Measurements from ENCODE around the gene ZNF580. TPM values are rescaled to one million over a fixed set of nuclear protein-coding genes. Genes with fewer than 3 reads are reported as not detected.
A peak's percentile ranks its signal among the peaks of the same experiment; 100 is the strongest.

The ZNF580 gene
- total and polyA plus RNA-seq, 3 experiments from 2014 or later = 15.2 to 41.3 (median 39.6) TPM

DNA sequence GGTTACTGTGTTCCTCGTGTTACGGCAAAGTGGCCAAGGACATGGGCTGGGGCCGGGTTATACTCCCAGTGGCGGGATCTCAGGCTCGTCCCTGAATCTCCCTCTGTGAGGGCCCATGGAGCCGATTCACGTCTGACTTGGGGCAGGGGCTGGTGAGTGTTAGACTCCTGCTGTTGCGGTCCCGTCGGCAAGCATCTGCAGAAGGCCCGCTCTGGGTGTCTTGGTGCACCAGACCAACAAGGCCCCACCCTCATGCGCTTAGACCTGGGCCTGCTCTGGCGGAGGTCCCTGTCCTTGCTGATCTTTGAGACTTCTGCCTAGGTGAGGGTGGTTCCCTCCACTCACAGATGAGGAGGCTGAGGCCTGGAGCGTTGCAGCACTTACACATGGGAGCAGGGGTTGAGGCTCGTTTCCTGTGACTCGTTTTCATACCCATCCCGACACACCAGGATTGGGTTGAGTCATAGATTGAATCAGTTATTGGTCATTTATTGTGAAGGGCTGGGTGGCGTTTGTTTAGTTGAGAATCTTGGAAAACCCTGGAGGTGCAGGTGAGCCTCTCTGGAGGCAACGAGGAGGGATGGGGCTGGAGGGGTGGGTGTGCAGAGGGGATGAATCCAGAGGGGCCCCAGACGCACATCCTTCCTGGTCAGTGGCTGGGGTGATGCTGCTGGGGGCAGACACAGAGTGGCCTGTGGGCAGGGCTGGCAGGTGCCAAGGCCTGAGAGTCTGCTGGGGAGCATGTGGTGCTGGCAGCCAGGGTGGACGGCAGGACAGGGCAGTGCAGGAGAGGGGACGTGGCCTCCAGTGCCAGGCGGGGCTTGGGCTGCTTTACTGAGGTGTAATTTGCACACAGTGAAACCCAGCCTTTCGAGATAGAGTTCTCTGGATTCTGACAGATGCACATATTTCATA lies 38.8 kb downstream of the ZNF580 start:
- Mint-ChIP-seq H3K9me3 (no peaks in the 10 kb centered on the region), H3K4me3 (peak overlapping the region in 2 of 7 donors; percentile 27 to 54), H3K4me1 (peaks cover 34 to 73% (median 41%) of the 10 kb centered on the region in 3 donors), H3K27ac (peak overlapping the region in 5 of 8 donors; percentile 21 to 66 (median 36)), H3K36me3 (peaks cover 0 to 74% (median 7%) of the 10 kb centered on the region in 3 donors), H3K27me3 (no peaks in the 10 kb centered on the region)
- H3K4me3 ChIP-seq (ENCODE audit: low read length) = no peak overlapping the region
- H3K27ac ChIP-seq (ENCODE audit: low read depth, low read length) = no peak overlapping the region
- POLR2A ChIA-PET = no interaction called here
- no peaks in the 10 kb centered on the region for H3K9me3 ChIP-seq (ENCODE audit: low read length)
- no peak for DNase-seq
- peaks cover 24% of the 10 kb centered on the region for H3K4me1 ChIP-seq (ENCODE audit: insufficient read depth, low read length)
- H3K27me3 ChIP-seq (ENCODE audit: insufficient read depth, low read length, poor library complexity, severe bottlenecking) = no peaks in the 10 kb centered on the region
- CTCF ChIA-PET = no interaction called here
- H3K36me3 ChIP-seq (ENCODE audit: insufficient read depth, low read length) = peaks cover 32% of the 10 kb centered on the region

DNA sequence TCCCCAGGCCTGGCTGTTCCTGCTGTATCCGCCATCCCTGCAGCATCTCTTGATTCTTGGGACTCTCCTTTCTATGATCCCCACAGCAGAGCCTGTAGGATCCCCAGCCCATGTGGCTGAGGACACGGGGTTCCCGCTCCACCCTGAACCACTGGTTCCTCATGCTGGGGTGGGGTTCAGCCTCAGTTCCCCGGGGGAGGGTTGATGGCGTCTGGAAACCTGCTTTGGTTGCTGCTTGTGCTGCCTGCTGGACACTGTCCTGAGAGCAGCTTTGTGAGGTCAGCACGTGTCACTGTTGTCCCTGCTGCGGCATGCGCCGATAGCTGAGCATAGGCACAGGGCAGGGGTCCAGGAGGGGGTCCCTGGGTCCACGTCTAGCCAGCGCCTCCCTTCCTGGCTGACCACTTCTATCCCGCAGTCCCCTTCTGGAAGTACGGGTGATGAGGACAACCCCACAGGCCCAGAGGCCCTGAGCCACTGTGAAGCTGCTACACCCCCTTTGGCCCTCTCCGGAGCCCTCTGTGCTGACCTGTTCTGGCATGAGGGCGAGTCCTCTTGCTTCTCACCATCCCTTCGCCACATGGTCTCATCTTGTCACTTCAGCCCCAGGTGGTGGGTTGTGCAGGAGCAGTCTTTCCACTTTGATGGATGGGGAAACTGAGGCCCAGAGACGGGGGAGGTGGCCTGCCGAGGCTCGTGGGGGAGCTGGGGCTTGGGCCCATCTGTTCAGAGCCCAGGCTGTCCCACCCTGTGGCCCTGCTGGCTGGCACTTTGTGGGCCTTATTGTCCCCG lies 39.7 kb downstream of the ZNF580 start:
- H3K27ac Mint-ChIP-seq = peak overlapping the region in 2 of 8 donors; percentile 17 to 88
- POLR2A ChIA-PET = no interaction called here
- peaks cover 23% of the 10 kb centered on the region for H3K4me1 ChIP-seq (ENCODE audit: insufficient read depth, low read length)

DNA sequence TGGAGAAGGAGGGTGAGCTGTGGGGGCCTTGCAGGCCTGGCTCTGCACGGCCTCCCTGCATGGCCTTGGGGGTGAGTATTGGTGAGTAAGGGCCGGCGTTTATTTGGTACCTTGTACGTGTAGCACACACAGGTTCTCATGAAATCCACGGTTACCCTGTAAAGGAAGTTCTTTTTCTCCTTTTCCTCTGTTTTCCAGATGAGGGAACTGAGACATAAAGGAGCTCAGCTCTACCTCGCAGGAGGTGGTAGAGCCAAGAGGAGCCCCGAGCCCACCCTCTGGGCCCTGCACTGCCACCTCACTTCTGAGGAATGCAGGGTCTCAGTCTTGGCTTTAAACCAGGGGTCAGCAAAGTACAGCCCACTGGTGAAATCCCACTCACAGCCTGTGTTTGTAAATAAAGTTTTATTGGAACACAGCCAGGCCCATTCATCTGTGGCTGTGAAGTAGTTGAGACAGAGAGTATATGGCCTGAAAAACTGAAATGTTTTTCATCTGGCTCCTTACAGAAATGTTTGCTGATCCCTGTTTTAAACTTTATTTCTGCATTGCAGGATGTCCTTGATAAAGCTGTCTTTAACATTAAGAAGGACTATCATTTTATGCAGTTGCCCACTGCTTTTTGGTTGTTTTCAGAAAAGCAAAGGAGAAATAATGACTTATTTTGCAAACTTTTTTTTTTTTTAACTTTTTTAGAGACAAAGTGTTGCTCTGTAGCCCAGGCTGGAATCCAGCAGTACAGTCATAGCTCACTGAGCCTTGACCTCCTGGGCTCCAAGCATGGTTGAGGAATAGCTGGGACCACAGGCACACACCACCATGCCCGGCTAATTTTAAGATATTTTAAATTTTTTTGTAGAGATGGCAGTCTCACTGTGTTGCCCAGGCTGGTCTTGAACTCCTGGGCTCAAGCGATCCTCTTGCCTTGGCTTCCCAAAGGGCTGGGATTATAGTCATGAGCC lies 40.6 kb downstream of the ZNF580 start:
- Histone ChIP-seq H3K9me3 (ENCODE audit: low read length) (no peaks in the 10 kb centered on the region), H3K36me3 (ENCODE audit: insufficient read depth, low read length) (peaks cover 48% of the 10 kb centered on the region), H3K27me3 (ENCODE audit: insufficient read depth, low read length, poor library complexity, severe bottlenecking) (no peaks in the 10 kb centered on the region), H3K4me1 (ENCODE audit: insufficient read depth, low read length) (peaks cover 14% of the 10 kb centered on the region), H3K4me3 (ENCODE audit: low read length) (no peak overlapping the region), H3K27ac (ENCODE audit: low read depth, low read length) (no peak overlapping the region)
- no peak for DNase-seq
- H3K9me3 Mint-ChIP-seq = no peaks in the 10 kb centered on the region
- CTCF ChIA-PET = no interaction called here
- POLR2A ChIA-PET = interaction anchor here (0.7 kb wide), 1 partner anchor 1282 kb away, joined by 4 read pairs; no protein-coding TSS in a partner anchor
- H3K36me3 Mint-ChIP-seq = peaks cover 0 to 86% (median 7%) of the 10 kb centered on the region in 3 donors
- H3K27me3 Mint-ChIP-seq = no peaks in the 10 kb centered on the region
- peaks cover 26 to 75% (median 34%) of the 10 kb centered on the region in 3 donors for H3K4me1 Mint-ChIP-seq
- H3K4me3 Mint-ChIP-seq = no peak overlapping the region
- H3K27ac Mint-ChIP-seq = peak overlapping the region in 4 of 8 donors; percentile 10 to 33 (median 20)

More for the DNA sequence above, 39.7 kb downstream of the ZNF580 start:
- H3K9me3 ChIP-seq (ENCODE audit: low read length) = no peaks in the 10 kb centered on the region
- no peak overlapping the region for H3K27ac ChIP-seq (ENCODE audit: low read depth, low read length)
- no peak overlapping the region for H3K4me3 ChIP-seq (ENCODE audit: low read length)
- H3K27me3 ChIP-seq (ENCODE audit: insufficient read depth, low read length, poor library complexity, severe bottlenecking) = no peaks in the 10 kb centered on the region
- no peak for DNase-seq
- H3K4me1 Mint-ChIP-seq = peaks cover 32 to 75% (median 38%) of the 10 kb centered on the region in 3 donors
- CTCF ChIA-PET = no interaction called here
- no peaks in the 10 kb centered on the region for H3K9me3 Mint-ChIP-seq
- H3K36me3 Mint-ChIP-seq = peaks cover 0 to 81% (median 7%) of the 10 kb centered on the region in 3 donors
- no peak overlapping the region for H3K4me3 Mint-ChIP-seq
- H3K36me3 ChIP-seq (ENCODE audit: insufficient read depth, low read length) = peaks cover 41% of the 10 kb centered on the region
- H3K27me3 Mint-ChIP-seq = no peaks in the 10 kb centered on the region

DNA sequence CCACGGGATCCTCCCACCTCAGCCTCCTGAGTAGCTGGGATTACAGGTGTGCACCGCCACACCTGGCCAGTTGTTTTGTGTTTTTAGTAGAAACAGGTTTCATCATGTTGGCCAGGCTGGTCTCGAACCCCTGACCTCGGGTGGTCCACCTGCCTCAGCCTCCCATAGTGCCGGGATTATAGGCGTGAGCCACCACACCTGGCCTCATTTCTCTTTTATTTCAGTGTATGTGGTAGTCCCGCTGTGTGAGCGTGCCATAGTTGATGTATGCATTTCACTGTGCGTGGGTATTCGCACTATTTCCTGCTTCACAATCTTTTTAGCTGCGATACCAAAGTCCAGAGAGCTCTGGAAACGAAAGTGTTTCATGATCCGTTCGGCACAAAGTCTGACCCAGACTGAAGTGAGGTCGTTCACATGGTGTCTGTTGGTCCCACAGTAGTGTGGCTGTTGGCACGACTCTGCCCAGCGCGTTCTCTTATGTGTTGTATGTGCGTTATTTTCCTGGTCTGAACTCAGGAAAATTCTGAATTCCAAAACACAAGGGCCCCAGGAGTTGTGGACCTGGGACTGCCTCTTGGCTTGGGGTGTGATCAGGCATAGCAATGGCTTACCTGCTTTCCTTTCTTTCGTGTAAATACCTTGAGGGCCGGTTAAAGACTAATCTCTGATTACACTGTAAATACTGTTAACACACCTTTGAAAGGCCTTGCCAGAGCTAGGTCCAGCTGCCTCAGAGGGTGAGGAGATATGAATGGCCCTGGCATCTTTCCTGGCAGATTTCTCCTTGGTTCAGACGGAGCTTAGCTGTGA lies 42.9 kb downstream of the ZNF580 start:
- POLR2A ChIA-PET = no interaction called here

DNA sequence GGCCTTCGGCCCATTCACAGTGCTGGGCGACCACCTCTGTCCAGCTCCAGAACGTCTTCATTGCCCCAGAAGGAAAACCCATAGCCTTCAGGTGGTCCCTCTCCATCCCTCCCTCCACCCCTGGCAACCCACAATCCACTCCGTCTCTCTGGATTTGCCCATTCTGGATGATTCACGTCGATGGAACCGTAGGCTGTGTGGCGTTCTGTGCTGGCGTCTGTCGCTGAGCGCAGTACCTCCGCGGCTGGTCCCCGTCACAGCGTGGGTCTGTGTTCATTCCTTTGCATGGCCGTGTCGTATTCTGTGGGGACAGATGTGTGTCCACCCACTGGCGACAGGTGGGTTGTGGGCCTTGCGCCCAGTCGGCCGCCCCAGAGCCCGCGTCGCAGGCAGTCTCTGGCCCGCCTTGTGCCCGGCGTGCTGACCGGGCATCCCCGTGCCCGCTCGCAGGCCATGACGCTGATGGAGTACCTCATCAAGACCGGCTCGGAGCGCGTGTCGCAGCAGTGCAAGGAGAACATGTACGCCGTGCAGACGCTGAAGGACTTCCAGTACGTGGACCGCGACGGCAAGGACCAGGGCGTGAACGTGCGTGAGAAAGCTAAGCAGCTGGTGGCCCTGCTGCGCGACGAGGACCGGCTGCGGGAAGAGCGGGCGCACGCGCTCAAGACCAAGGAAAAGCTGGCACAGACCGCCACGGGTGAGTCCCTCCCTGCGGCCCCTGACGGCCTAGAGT lies 44.3 kb downstream of the ZNF580 start:
- DNase-seq = no peak
- H3K36me3 Mint-ChIP-seq = peaks cover 0 to 79% (median 0%) of the 10 kb centered on the region in 3 donors
- Histone ChIP-seq H3K4me3 (ENCODE audit: low read length) (no peak overlapping the region), H3K27ac (ENCODE audit: low read depth, low read length) (no peak overlapping the region), H3K27me3 (ENCODE audit: insufficient read depth, low read length, poor library complexity, severe bottlenecking) (no peaks in the 10 kb centered on the region), H3K9me3 (ENCODE audit: low read length) (no peaks in the 10 kb centered on the region), H3K4me1 (ENCODE audit: insufficient read depth, low read length) (no peaks in the 10 kb centered on the region), H3K36me3 (ENCODE audit: insufficient read depth, low read length) (peaks cover 43% of the 10 kb centered on the region)
- H3K9me3 Mint-ChIP-seq = no peaks in the 10 kb centered on the region
- no peaks in the 10 kb centered on the region for H3K27me3 Mint-ChIP-seq
- POLR2A ChIA-PET = interaction anchor here (0.5 kb wide), 1 partner anchor 739 kb away, joined by 3 read pairs; no protein-coding TSS in a partner anchor
- no peak overlapping the region for H3K4me3 Mint-ChIP-seq
- CTCF ChIA-PET = no interaction called here
- H3K27ac Mint-ChIP-seq = peak overlapping the region in 2 of 8 donors; percentile 32 to 36
- peaks cover 7 to 47% (median 8%) of the 10 kb centered on the region in 3 donors for H3K4me1 Mint-ChIP-seq

More for the DNA sequence above, 42.9 kb downstream of the ZNF580 start:
- no peak overlapping the region for H3K4me3 ChIP-seq (ENCODE audit: low read length)
- no peaks in the 10 kb centered on the region for H3K9me3 ChIP-seq (ENCODE audit: low read length)
- H3K9me3 Mint-ChIP-seq = no peaks in the 10 kb centered on the region
- H3K36me3 ChIP-seq (ENCODE audit: insufficient read depth, low read length) = peaks cover 45% of the 10 kb centered on the region
- DNase-seq = no peak
- H3K4me3 Mint-ChIP-seq = no peak overlapping the region
- CTCF ChIA-PET = no interaction called here
- H3K4me1 Mint-ChIP-seq = peaks cover 9 to 61% (median 17%) of the 10 kb centered on the region in 3 donors
- peaks cover 0 to 82% (median 0%) of the 10 kb centered on the region in 3 donors for H3K36me3 Mint-ChIP-seq
- H3K27me3 Mint-ChIP-seq = no peaks in the 10 kb centered on the region
- no peaks in the 10 kb centered on the region for H3K4me1 ChIP-seq (ENCODE audit: insufficient read depth, low read length)
- no peak overlapping the region for H3K27ac ChIP-seq (ENCODE audit: low read depth, low read length)
- no peaks in the 10 kb centered on the region for H3K27me3 ChIP-seq (ENCODE audit: insufficient read depth, low read length, poor library complexity, severe bottlenecking)
- H3K27ac Mint-ChIP-seq = peak overlapping the region in 2 of 8 donors; percentile 29 to 41

DNA sequence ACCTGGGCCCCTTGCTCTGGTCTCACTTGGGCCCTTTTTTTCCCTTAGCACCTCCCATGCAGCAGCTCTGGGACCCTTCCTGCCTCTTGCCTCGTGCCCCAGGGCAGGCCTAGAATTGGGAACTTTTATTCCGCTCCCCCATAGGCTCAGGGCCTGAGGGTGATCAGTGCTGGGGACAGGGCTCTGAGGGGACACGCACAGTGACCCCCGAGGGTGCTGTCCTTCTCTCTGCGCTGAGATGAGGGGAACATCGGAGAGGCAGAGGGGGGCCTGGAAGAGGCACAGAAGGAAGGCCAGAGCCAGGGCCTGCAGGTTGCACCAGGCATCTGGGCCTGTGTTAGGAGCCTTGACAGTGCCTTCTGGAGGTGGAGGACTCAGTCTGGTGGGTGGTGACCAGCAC lies 45.0 kb downstream of the ZNF580 start:
- peaks cover 46% of the 10 kb centered on the region for H3K36me3 ChIP-seq (ENCODE audit: insufficient read depth, low read length)
- H3K27me3 ChIP-seq (ENCODE audit: insufficient read depth, low read length, poor library complexity, severe bottlenecking) = no peaks in the 10 kb centered on the region
- H3K4me1 ChIP-seq (ENCODE audit: insufficient read depth, low read length) = no peaks in the 10 kb centered on the region
- Mint-ChIP-seq H3K4me3 (no peak overlapping the region), H3K27me3 (no peaks in the 10 kb centered on the region), H3K4me1 (peaks cover 7 to 40% (median 8%) of the 10 kb centered on the region in 3 donors), H3K9me3 (no peaks in the 10 kb centered on the region), H3K27ac (peak overlapping the region in 2 of 8 donors; percentile 38 to 81), H3K36me3 (peaks cover 0 to 79% (median under 1%) of the 10 kb centered on the region in 3 donors)
- no peaks in the 10 kb centered on the region for H3K9me3 ChIP-seq (ENCODE audit: low read length)
- DNase-seq = no peak
- ChIA-PET POLR2A (no interaction called here), CTCF (no interaction called here)
- H3K4me3 ChIP-seq (ENCODE audit: low read length) = no peak overlapping the region
- no peak overlapping the region for H3K27ac ChIP-seq (ENCODE audit: low read depth, low read length)

Data from CD8-positive, alpha-beta memory T cell (primary cell).